GM19239 (cell line): ENCODE data around the gene CYP21A2.
"Not testable (repeated sequence)": the region's sequence is repeated elsewhere in the genome, so short reads cannot be mapped to it uniquely, and the experiment has no call there.

ENCODE experiments used
- DNase-seq: peaks from one replicate; pipeline ENCODE4 v3.0.0; 2011; ENCODE audit warnings: low spot score; ENCODE audit not compliant: insufficient read length
- FAIRE-seq: peaks from 2 replicates; lab custom pipeline; 2011; peaks lifted over from hg19 to GRCh38; lab: Jason Lieb, UNC

CYP21A2 gene

DNA sequence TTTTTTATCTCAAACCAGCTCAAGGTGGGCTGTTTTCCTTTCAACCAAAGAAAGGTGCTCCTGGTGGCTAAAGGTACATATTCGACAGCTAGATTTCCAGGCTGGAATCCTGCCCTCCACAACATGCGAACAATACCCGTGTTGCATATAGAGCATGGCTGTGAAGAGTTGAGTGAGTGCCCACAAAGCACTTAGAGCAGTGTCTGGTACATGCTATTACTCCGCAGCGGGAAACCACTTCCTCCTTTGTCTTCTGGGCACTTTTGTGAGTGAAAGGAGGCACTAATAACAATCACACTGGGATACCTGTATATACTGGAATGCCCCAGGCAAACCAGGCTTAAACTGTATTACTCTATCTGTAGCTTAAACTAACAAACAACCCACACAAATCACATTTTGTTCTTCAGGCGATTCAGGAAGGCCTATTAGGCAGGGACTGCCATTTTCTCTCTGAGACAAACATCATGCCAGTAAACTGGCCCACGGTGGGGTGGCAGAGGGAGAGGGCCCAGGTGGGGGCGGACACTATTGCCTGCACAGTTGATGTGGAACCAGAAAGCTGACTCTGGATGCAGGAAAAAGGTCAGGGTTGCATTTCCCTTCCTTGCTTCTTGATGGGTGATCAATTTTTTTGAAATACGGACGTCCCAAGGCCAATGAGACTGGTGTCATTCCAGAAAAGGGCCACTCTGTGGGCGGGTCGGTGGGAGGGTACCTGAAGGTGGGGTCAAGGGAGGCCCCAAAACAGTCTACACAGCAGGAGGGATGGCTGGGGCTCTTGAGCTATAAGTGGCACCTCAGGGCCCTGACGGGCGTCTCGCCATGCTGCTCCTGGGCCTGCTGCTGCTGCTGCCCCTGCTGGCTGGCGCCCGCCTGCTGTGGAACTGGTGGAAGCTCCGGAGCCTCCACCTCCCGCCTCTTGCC lies at the start of gene CYP21A2:
Gene CYP21A2 (plus strand): TSS at position 818 of the 927 bp plus-strand sequence. CDS start 8 bp downstream, at position 826.
- FAIRE-seq, DNase-seq: not testable (repeated sequence)

DNA sequence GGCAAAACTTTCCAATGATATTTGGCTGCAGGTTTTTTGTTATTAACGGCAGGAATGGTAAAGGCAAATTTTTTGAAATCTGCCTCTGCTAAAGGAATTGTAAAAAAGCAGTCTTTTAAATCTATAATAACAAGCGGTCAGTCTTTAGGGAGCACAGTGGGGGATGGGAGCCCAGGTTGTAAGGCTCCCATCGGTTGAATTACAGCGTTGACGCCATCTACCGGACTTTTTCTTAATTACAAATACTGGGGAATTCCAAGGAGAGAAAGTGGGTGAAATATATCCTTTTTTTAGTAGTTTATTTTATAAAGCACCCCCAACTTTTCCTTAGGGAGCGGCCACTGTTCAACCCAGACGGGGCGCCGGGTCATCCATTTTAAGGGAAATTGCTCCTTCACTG lies 48.9 kb upstream of the CYP21A2 start:
- FAIRE-seq, DNase-seq: not testable (repeated sequence)

DNA sequence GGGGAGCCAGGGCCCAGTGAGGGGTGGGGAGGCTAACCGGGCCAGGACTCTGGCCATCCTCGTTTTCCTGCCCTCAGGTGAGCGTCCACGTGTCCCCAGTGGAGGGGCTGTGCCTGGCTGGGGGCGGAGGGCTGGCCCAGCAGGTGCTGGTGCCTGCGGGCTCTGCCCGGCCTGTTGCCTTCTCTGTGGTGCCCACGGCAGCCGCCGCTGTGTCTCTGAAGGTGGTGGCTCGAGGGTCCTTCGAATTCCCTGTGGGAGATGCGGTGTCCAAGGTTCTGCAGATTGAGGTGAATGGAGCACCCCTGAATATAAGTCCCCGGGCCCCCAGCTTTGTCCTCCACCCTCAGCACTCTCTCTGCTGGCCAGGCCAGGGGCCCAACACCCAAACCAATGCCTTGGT lies 43.8 kb upstream of the CYP21A2 start:
- DNase-seq, FAIRE-seq: not testable (repeated sequence)

- FAIRE-seq, DNase-seq: not testable (repeated sequence)
Observed at GRCh38 chr6:31996385-31996784, 41.8 kb upstream of the CYP21A2 start.

DNA sequence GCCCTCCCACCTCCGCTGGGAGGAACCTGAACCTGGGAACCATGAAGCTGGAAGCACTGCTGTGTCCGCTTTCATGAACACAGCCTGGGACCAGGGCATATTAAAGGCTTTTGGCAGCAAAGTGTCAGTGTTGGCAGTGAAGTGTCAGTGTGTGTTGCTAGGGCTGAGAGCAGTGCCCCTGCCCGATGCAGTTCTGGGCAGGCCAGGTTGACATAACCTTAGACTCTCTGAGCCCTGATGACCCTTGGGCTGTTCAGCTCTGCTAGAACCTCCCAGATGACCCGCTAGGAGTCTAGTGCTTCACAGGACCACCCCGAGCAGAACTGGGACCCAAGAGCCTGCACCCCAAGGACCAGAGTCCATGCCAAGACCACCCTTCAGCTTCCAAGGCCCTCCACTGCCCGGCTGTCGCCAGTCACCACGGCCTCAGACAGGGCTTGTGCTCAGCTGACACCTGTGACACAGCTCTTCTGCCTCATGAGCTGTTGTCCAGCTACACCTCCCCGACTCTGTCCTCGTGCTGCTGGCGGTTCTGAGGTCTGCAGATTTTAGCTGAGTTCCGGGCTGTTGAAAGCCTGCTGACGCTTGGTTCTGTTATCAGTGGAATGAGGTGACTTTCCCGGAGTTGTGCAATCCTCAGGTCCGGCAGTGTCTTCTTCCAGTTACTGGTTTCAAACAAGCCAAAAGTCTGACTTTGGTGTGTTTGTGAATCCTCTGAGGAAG lies 35.5 kb upstream of the CYP21A2 start:
- not testable (repeated sequence) for DNase-seq, FAIRE-seq

- not testable (repeated sequence) for DNase-seq, FAIRE-seq
Observed at GRCh38 chr6:32003301-32003700, 34.9 kb upstream of the CYP21A2 start.

DNA sequence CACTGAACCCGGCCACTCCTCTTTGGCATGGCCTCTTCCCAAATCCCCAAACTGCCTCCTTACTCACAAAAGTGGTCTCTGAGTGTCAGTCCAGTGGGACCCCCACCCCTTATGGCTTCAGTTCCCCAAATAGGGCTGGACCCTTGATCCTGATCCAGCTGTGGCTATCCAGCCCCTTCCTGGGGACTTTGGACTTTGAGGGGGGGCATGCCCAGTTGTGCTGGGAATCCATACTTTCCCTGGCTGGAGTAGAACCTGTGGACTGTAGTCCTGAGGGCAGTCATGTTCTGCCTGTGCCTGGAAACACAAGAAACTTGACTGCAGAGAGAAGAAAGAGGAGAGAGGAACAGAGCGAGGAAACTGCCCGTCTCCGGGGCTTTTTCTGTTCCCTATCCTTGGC lies 33.8 kb upstream of the CYP21A2 start:
- FAIRE-seq, DNase-seq: not testable (repeated sequence)

DNA sequence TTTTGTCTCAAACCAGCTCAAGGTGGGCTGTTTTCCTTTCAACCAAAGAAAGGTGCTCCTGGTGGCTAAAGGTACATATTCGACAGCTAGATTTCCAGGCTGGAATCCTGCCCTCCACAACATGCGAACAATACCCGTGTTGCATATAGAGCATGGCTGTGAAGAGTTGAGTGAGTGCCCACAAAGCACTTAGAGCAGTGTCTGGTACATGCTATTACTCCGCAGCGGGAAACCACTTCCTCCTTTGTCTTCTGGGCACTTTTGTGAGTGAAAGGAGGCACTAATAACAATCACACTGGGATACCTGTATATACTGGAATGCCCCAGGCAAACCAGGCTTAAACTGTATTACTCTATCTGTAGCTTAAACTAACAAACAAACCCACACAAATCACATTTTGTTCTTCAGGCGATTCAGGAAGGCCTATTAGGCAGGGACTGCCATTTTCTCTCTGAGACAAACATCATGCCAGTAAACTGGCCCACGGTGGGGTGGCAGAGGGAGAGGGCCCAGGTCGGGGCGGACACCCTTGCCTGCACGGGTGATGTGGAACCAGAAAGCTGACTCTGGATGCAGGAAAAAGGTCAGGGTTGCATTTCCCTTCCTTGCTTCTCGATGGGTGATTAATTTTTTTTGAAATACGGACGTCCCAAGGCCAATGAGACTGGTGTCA lies 33.2 kb upstream of the CYP21A2 start:
- not testable (repeated sequence) for FAIRE-seq, DNase-seq

DNA sequence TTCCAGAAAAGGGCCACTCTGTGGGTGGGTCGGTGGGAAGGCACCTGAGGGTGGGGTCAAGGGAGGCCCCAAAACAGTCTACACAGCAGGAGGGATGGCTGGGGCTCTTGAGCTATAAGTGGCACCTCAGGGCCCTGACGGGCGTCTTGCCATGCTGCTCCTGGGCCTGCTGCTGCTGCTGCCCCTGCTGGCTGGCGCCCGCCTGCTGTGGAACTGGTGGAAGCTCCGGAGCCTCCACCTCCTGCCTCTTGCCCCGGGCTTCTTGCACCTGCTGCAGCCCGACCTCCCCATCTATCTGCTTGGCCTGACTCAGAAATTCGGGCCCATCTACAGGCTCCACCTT lies 32.7 kb upstream of the CYP21A2 start:
- not testable (repeated sequence) for DNase-seq

GRCh38 chr6:32005991-32006529 lies 32.2 kb upstream of the CYP21A2 start:
- not testable (repeated sequence) for DNase-seq, FAIRE-seq

More for the DNA sequence above, 32.7 kb upstream of the CYP21A2 start:
- FAIRE-seq, result not testable (repeated sequence)

- not testable (repeated sequence) for DNase-seq, FAIRE-seq
Observed at GRCh38 chr6:32007086-32007485, 31.1 kb upstream of the CYP21A2 start.

GRCh38 chr6:32008037-32008436 lies 30.2 kb upstream of the CYP21A2 start:
- DNase-seq, FAIRE-seq: not testable (repeated sequence)

DNA sequence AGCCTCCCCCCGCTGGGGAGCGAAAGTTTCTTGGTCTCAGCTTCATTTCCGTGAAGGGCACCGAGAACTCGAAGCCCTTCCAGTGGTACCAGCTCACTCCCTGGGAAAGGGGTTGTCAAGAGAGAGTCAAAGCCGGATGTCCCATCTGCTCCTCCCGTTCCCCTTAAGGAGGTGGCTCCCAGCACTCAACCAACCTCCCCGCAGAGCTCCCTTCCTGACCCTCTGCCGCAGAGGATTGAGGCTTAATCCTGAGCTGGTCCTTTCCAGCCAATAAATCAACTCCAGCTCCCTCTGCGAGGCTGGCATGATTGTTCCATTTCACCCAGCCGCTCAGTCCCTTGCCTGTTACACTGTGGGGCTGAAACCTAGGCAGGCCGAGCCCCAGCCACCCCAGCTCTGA lies 29.6 kb upstream of the CYP21A2 start:
- not testable (repeated sequence) for DNase-seq, FAIRE-seq

- not testable (repeated sequence) for FAIRE-seq, DNase-seq
Observed at GRCh38 chr6:32009537-32009936, 28.7 kb upstream of the CYP21A2 start.

- FAIRE-seq, DNase-seq: not testable (repeated sequence)
Observed at GRCh38 chr6:32010856-32011530, 27.2 kb upstream of the CYP21A2 start.

GRCh38 chr6:32012941-32013617 lies 25.1 kb upstream of the CYP21A2 start:
- not testable (repeated sequence) for DNase-seq, FAIRE-seq

DNA sequence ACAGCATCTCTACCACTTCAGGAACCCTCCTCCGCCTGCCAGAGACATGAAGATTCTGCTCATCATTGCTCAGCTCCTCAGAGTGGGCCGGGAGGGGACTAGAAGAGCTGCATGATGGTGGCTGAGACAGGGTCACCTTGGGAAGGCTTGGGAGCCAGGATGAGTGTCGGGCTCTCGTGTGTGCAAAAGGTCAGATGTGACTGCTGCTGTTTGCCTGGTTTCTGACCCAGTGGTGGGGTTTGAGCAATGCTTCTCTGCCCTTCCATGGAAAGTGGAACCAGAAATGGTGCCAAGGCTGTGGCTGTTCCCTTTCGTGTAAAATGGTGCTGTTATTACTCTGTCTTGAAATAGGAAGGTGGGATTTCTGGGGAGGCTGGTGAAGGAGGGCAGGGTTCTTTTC lies 24.5 kb upstream of the CYP21A2 start:
- not testable (repeated sequence) for DNase-seq, FAIRE-seq

- FAIRE-seq, DNase-seq: not testable (repeated sequence)
Observed at GRCh38 chr6:32014547-32014946, 23.7 kb upstream of the CYP21A2 start, which contains the start of gene C4B. Gene C4B (plus strand): TSS chr6:32014795. CDS start chr6:32014846, 51 bp downstream.
